ENCODE results near the gene POLR3H.
A peak's percentile ranks its signal among the peaks of the same experiment; 100 is the strongest.

The POLR3H gene

DNA sequence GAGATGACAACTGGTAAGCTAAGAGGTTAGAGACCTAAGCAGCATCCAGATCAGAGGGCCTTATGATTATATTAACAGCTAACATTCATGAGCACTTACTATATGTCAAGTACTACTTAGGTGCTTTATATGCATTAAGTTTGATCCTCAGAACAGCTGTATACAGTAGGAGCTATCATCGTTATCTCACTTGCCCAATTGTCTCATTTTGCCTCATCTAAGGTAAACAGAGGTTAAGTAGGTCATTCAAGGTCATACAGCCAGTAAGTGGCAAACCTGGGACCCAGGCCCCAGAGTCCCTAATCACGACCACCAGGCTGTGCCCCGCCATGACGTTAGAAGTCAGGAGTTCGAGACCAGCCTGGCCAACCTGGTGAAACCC lies 4.6 kb upstream of the POLR3H start:
- no peak overlapping the region for H3K4me3 ChIP-seq (ENCODE audit: low read length)
- H3K27me3 ChIP-seq (replicated peaks; ENCODE audit: control insufficient read depth, insufficient read depth, low read length): no peaks in the 10 kb centered on the region
- no peak for DNase-seq (ENCODE audit: low read depth)
- H3K36me3 ChIP-seq (ENCODE audit: control insufficient read depth, insufficient read depth, low read length, severe bottlenecking): no peaks in the 10 kb centered on the region
- no peak overlapping the region for H3K9ac ChIP-seq (ENCODE audit: low read length)
- H3K9me3 ChIP-seq (ENCODE audit: control insufficient read depth, low read length): no peaks in the 10 kb centered on the region
- peaks cover 6% of the 10 kb centered on the region for H3K4me1 ChIP-seq (ENCODE audit: control insufficient read depth, insufficient read depth, low read length)

DNA sequence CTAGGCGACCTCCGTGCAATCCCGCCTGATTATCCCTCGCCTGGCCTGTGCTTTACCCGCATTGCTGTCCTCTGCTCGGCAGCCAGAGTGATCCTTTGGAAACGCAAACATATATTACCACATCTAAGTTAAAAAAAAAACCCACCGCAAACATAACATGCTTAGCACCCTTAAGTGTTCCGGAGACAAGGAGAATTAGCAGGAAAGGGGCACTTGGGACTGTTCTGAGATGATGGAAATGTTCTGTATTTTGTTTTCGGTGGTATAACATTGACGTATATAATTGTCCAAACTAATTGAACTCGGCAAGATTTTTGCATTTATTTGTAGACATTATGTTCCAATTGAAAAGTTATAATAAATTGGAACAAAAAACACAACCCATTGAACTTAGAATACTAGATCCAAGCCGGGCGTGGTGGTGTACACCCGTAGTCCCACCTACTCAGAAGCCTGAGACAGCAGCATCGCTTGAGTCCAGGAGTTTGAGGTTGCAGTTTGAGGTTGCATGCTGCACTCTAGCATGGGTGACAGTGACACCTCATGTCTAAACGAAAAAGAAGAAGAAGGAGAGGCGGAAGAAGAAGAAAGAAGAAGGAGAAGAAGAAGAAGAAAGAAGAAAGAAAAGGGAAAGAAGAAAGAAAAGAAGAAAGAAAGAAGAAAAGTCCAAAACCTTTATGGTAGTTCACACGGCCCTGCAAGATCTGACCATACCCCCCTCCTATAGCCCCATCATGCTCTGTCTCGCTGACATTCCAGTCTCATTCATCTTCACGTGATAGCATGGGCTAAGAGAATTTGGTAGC lies 604 bp upstream of the POLR3H start:
- no peak for DNase-seq (ENCODE audit: low read depth)
- peak overlapping the region; percentile 91 for H3K4me3 ChIP-seq (ENCODE audit: low read length)

DNA sequence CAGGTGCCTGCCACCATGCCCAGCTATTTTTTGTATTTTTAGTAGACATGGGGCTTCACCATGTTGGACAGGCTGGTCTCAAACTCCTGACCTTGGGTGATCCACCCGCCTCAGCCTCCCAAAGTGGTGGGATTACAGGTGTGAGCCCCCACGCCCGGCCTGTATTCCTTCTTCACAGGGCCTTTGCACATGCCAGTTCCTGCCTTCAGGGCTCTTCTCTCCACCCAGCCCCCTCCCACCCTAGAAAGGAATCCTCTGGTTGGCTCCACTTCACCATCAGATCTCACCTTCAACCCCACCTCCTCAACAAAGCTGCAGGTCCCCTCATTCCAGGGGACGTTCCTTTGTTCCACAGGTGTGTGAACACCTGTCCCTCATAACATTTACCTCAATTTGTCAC lies 2.0 kb downstream of the POLR3H start:
- H3K9ac ChIP-seq (ENCODE audit: low read length): no peak overlapping the region
- peak overlapping the region; percentile 91 for H3K4me3 ChIP-seq (ENCODE audit: low read length)
- H3K27me3 ChIP-seq (replicated peaks; ENCODE audit: control insufficient read depth, insufficient read depth, low read length): no peaks in the 10 kb centered on the region
- DNase-seq (ENCODE audit: low read depth): no peak
- no peaks in the 10 kb centered on the region for H3K9me3 ChIP-seq (ENCODE audit: control insufficient read depth, low read length)
- peaks cover 42% of the 10 kb centered on the region for H3K4me1 ChIP-seq (ENCODE audit: control insufficient read depth, insufficient read depth, low read length)
- H3K36me3 ChIP-seq (ENCODE audit: control insufficient read depth, insufficient read depth, low read length, severe bottlenecking): no peaks in the 10 kb centered on the region

More for the DNA sequence above, 604 bp upstream of the POLR3H start:
- no peaks in the 10 kb centered on the region for H3K9me3 ChIP-seq (ENCODE audit: control insufficient read depth, low read length)
- peak overlapping the region; percentile 84 for H3K9ac ChIP-seq (ENCODE audit: low read length)
- peaks cover 31% of the 10 kb centered on the region for H3K4me1 ChIP-seq (ENCODE audit: control insufficient read depth, insufficient read depth, low read length)
- H3K27me3 ChIP-seq (replicated peaks; ENCODE audit: control insufficient read depth, insufficient read depth, low read length): no peaks in the 10 kb centered on the region
- H3K36me3 ChIP-seq (ENCODE audit: control insufficient read depth, insufficient read depth, low read length, severe bottlenecking): no peaks in the 10 kb centered on the region

DNA sequence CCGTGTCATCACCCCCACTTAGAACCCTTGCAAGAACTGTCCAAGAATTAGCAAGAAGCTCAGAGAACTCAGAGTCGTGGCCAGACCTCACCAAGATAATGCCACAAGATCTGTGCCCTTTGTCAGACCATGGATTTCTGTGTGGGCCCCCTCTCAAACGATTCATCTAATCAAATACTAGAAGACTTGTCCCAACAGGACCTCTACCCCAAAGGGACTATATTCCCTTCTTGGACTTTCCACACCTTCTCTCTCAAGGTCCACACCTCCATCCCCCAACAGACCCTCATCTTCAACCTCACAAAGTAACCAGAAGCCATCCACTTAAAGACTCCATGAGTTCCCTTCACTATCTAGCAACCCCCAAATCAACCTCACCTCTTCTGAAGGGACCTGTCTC lies 2.8 kb downstream of the POLR3H start:
- DNase-seq (ENCODE audit: low read depth): no peak
- H3K4me1 ChIP-seq (ENCODE audit: control insufficient read depth, insufficient read depth, low read length): peaks cover 42% of the 10 kb centered on the region
- peak overlapping the region; percentile 36 for H3K9ac ChIP-seq (ENCODE audit: low read length)
- no peaks in the 10 kb centered on the region for H3K27me3 ChIP-seq (replicated peaks; ENCODE audit: control insufficient read depth, insufficient read depth, low read length)
- peak overlapping the region; percentile 26 for H3K4me3 ChIP-seq (ENCODE audit: low read length)
- no peaks in the 10 kb centered on the region for H3K9me3 ChIP-seq (ENCODE audit: control insufficient read depth, low read length)
- no peaks in the 10 kb centered on the region for H3K36me3 ChIP-seq (ENCODE audit: control insufficient read depth, insufficient read depth, low read length, severe bottlenecking)

DNA sequence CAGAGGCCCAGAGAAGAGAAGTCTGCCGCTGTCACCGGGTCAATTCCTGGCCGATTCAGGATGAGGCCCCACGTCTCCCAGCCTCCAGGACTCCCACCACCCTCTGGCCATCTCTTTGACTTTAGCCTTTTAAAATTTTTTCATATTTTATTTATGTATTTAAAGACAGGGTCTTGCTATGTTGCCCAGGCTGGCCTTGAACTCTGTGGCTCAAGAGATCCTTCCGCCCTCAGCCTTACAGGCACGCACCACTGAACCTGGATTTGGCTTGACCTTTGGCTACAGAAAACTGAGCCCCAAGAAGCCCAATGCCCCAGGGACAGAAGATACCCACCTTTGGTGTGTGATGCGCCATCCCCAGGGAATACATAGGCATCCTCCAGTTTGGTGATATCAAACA lies 3.9 kb downstream of the POLR3H start:
- no peaks in the 10 kb centered on the region for H3K27me3 ChIP-seq (replicated peaks; ENCODE audit: control insufficient read depth, insufficient read depth, low read length)
- H3K9me3 ChIP-seq (ENCODE audit: control insufficient read depth, low read length): no peaks in the 10 kb centered on the region
- no peak overlapping the region for H3K4me3 ChIP-seq (ENCODE audit: low read length)
- DNase-seq (ENCODE audit: low read depth): no peak
- H3K4me1 ChIP-seq (ENCODE audit: control insufficient read depth, insufficient read depth, low read length): peaks cover 42% of the 10 kb centered on the region
- H3K36me3 ChIP-seq (ENCODE audit: control insufficient read depth, insufficient read depth, low read length, severe bottlenecking): no peaks in the 10 kb centered on the region
- peak overlapping the region; percentile 62 for H3K9ac ChIP-seq (ENCODE audit: low read length)

GRCh38 chr22:41540006-41540315 lies 4.3 kb downstream of the POLR3H start:
- Histone ChIP-seq H3K9me3 (ENCODE audit: control insufficient read depth, low read length) (no peaks in the 10 kb centered on the region), H3K36me3 (ENCODE audit: control insufficient read depth, insufficient read depth, low read length, severe bottlenecking) (no peaks in the 10 kb centered on the region), H3K9ac (ENCODE audit: low read length) (peak overlapping the region; percentile 62), H3K4me3 (ENCODE audit: low read length) (no peak overlapping the region), H3K4me1 (ENCODE audit: control insufficient read depth, insufficient read depth, low read length) (peaks cover 40% of the 10 kb centered on the region), H3K27me3 (replicated peaks; ENCODE audit: control insufficient read depth, insufficient read depth, low read length) (no peaks in the 10 kb centered on the region)
- no peak for DNase-seq (ENCODE audit: low read depth)

DNA sequence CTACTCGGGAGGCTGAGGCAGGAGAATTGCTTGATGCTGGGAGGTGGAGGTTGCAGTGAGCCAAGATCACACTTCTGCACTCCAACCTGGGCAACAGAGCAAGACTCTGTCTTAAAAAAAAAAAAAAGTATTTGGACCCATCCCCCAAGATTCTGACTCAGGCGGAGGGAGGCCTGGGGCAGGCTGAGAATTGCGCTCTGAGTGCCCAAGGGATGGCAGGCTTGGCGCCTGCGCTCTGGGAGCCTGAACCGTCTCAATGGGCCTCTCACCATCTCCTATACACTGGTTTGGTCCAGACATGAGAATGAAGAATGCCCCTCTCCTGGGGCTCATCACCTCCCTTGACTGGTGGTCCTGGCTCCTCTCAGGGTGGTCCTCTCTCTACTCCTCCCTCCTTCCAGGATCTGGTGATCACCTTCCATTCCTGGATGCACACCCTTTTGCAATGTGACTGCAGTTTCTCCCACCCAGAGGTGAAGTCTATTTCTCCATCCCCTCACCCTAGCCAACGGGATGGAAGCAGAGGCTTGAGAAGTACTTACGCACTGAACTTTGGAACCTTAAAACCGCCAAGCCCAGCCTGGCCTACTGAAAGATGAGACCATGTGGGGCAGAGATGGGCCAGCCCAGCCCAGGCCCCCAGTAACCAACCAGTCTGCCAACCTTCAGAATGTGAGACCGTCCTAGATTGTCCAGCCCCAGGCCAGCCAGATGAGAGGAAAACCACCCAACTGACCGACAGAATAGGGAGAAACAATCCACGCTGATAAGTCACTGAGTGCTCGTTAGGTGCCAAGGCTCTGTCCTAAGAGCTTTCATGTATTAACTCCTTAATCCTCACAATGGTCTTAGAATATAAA lies 4.9 kb downstream of the POLR3H start:
- Histone ChIP-seq H3K9ac (ENCODE audit: low read length) (peak overlapping the region; percentile 62), H3K36me3 (ENCODE audit: control insufficient read depth, insufficient read depth, low read length, severe bottlenecking) (peaks cover under 1% of the 10 kb centered on the region), H3K4me1 (ENCODE audit: control insufficient read depth, insufficient read depth, low read length) (peaks cover 36% of the 10 kb centered on the region), H3K27me3 (replicated peaks; ENCODE audit: control insufficient read depth, insufficient read depth, low read length) (no peaks in the 10 kb centered on the region), H3K9me3 (ENCODE audit: control insufficient read depth, low read length) (no peaks in the 10 kb centered on the region), H3K4me3 (ENCODE audit: low read length) (peak overlapping the region; percentile 6)
- no peak for DNase-seq (ENCODE audit: low read depth)

- no peak for DNase-seq (ENCODE audit: low read depth)
- Histone ChIP-seq H3K4me1 (ENCODE audit: control insufficient read depth, insufficient read depth, low read length) (peaks cover 36% of the 10 kb centered on the region), H3K4me3 (ENCODE audit: low read length) (no peak overlapping the region), H3K9ac (ENCODE audit: low read length) (no peak overlapping the region), H3K36me3 (ENCODE audit: control insufficient read depth, insufficient read depth, low read length, severe bottlenecking) (peaks cover 6% of the 10 kb centered on the region), H3K27me3 (replicated peaks; ENCODE audit: control insufficient read depth, insufficient read depth, low read length) (no peaks in the 10 kb centered on the region), H3K9me3 (ENCODE audit: control insufficient read depth, low read length) (no peaks in the 10 kb centered on the region)
Observed at GRCh38 chr22:41538583-41538982, 5.7 kb downstream of the POLR3H start.

- DNase-seq (ENCODE audit: low read depth): no peak
- Histone ChIP-seq H3K27me3 (replicated peaks; ENCODE audit: control insufficient read depth, insufficient read depth, low read length) (no peaks in the 10 kb centered on the region), H3K9ac (ENCODE audit: low read length) (no peak overlapping the region), H3K4me3 (ENCODE audit: low read length) (no peak overlapping the region), H3K4me1 (ENCODE audit: control insufficient read depth, insufficient read depth, low read length) (peaks cover 29% of the 10 kb centered on the region), H3K36me3 (ENCODE audit: control insufficient read depth, insufficient read depth, low read length, severe bottlenecking) (peaks cover 10% of the 10 kb centered on the region), H3K9me3 (ENCODE audit: control insufficient read depth, low read length) (no peaks in the 10 kb centered on the region)
Observed at GRCh38 chr22:41537203-41537602, 7.1 kb downstream of the POLR3H start.

DNA sequence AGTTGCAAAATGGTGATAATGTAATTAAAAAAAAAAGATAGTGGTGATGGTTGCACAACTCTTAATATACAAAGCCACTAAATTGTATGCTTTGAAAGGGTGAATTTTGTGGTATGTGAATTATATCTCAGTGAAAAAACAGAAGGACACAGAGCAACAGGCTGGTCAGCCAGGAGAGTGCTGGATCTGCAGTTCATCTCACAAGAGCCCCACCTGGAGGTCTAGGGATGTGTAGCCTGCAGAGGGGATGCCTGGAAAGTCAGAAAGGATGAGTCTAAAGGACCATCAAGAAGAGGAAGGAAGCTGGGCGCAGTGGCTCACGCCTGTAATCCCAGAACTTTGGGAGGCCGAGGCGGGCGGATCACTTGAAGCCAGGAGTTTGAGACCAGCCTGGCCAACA lies 9.0 kb downstream of the POLR3H start:
- Histone ChIP-seq H3K9ac (ENCODE audit: low read length) (no peak overlapping the region), H3K36me3 (ENCODE audit: control insufficient read depth, insufficient read depth, low read length, severe bottlenecking) (peaks cover 29% of the 10 kb centered on the region), H3K9me3 (ENCODE audit: control insufficient read depth, low read length) (no peaks in the 10 kb centered on the region), H3K27me3 (replicated peaks; ENCODE audit: control insufficient read depth, insufficient read depth, low read length) (no peaks in the 10 kb centered on the region), H3K4me3 (ENCODE audit: low read length) (no peak overlapping the region), H3K4me1 (ENCODE audit: control insufficient read depth, insufficient read depth, low read length) (peaks cover 14% of the 10 kb centered on the region)
- DNase-seq (ENCODE audit: low read depth): no peak

DNA sequence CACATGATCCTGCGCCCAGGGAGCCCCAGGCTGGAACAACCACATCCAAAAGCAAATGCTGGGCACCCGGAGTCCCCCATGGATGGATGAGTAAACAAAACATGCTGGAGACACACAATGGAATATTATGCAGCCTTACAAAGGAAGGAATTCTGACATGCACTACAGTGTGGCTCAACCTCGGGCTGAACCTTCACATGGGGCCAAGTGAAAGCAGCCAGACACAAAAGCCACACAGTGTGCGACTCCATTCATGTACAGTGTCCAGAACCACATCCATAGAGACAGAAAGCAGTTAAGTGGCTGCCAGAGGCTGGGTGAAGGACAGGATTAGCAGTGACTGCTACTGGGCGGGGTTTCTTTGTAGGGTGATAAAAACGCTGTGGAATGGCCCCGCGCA lies 10.1 kb downstream of the POLR3H start:
- H3K4me3 ChIP-seq (ENCODE audit: low read length): no peak overlapping the region
- H3K27me3 ChIP-seq (replicated peaks; ENCODE audit: control insufficient read depth, insufficient read depth, low read length): no peaks in the 10 kb centered on the region
- no peaks in the 10 kb centered on the region for H3K9me3 ChIP-seq (ENCODE audit: control insufficient read depth, low read length)
- H3K36me3 ChIP-seq (ENCODE audit: control insufficient read depth, insufficient read depth, low read length, severe bottlenecking): peaks cover 34% of the 10 kb centered on the region
- H3K4me1 ChIP-seq (ENCODE audit: control insufficient read depth, insufficient read depth, low read length): peaks cover 4% of the 10 kb centered on the region
- no peak for DNase-seq (ENCODE audit: low read depth)
- no peak overlapping the region for H3K9ac ChIP-seq (ENCODE audit: low read length)
